H1 (cell line): ENCODE measurements around the gene RNU6-9. TPM values are rescaled to one million over a fixed set of nuclear protein-coding genes. Genes with fewer than 3 reads are reported as not detected.

ENCODE experiments used
- CTCF ChIA-PET: fragments of 300-600 bp; sonication (Branson Sonifier 250); formaldehyde crosslinking; loops from one replicate; lab custom pipeline; 2021; ENCODE audit not compliant: partially characterized antibody; lab: Charles Lee
- POLR2A ChIA-PET: fragments of 300-600 bp; sonication (Branson Sonifier 250); formaldehyde crosslinking; loops from one replicate; lab custom pipeline; 2021; ENCODE audit warnings: inconsistent platforms; ENCODE audit not compliant: partially characterized antibody; lab: Charles Lee
- DNase-seq, 2 experiments: peaks; one replicate each; pipeline versions ENCODE4 v3.0.0 to v3.0.0-alpha.2; 2010 to 2022; ENCODE audit warnings: low spot score in 2 of 2, low read depth in 1 of 2, mixed read lengths in 1 of 2
- FAIRE-seq: peaks from 2 replicates; lab custom pipeline; 2011; peaks lifted over from hg19 to GRCh38; lab: Jason Lieb, UNC
- H2AFZ ChIP-seq: 2 replicates; pipeline ENCODE4 v1.8.1; 2012; ENCODE audit warnings: low read length, inconsistent platforms
- H2AK5ac ChIP-seq: 2 replicates; pipeline ENCODE4 v1.6.1; 2013; ENCODE audit warnings: low read depth, low read length
- H2BK120ac ChIP-seq: replicated peaks from 2 replicates; pipeline ENCODE3; 2013; ENCODE audit warnings: low read depth, low read length, inconsistent platforms
- H2BK12ac ChIP-seq: 2 replicates; pipeline ENCODE4 v1.6.1; 2013; ENCODE audit warnings: low read depth, low read length
- H2BK15ac ChIP-seq: 2 replicates; pipeline ENCODE4 v1.6.1; 2013; ENCODE audit warnings: low read length
- H2BK20ac ChIP-seq: 2 replicates; pipeline ENCODE4 v1.6.1; 2013; ENCODE audit warnings: low read length
- H2BK5ac ChIP-seq: 2 replicates; pipeline ENCODE4 v1.6.1; 2013; ENCODE audit warnings: low read depth, low read length
- H3K14ac ChIP-seq: 2 replicates; pipeline ENCODE4 v1.6.1; 2013; ENCODE audit warnings: inconsistent platforms; ENCODE audit not compliant: insufficient read length
- H3K18ac ChIP-seq: 2 replicates; pipeline ENCODE4 v1.6.1; 2013; ENCODE audit warnings: low read length; ENCODE audit errors: extremely low read depth
- H3K23ac ChIP-seq: 2 replicates; pipeline ENCODE4 v1.6.1; 2013; ENCODE audit warnings: inconsistent platforms; ENCODE audit not compliant: insufficient read length
- H3K23me2 ChIP-seq: 2 replicates; pipeline ENCODE4 v1.6.1; 2013; ENCODE audit warnings: low read depth, low read length
- H3K27ac ChIP-seq: 2 replicates; pipeline ENCODE4 v1.6.1; 2011; ENCODE audit warnings: low read depth, low read length, inconsistent platforms
- H3K27me3 ChIP-seq, 4 experiments: replicated peaks in 1 of 4; 1 replicate in 1 of 4; 2 replicates in 3 of 4; pipeline versions ENCODE4 v1.6.1 to v1.8.1; 2011 to 2013; ENCODE audit warnings: low read length in 3 of 4, mild to moderate bottlenecking in 3 of 4, inconsistent platforms in 2 of 4, mixed read lengths in 2 of 4, moderate library complexity in 1 of 4; ENCODE audit not compliant: control insufficient read depth in 3 of 4, insufficient read depth in 3 of 4; ENCODE audit errors: extremely low read depth in 1 of 4
- H3K36me3 ChIP-seq, 4 experiments: 2 replicates each; pipeline versions ENCODE4 v1.6.1 to v1.8.1; 2011 to 2013; ENCODE audit warnings: mild to moderate bottlenecking in 4 of 4, low read length in 3 of 4, moderate library complexity in 2 of 4, control low read depth in 1 of 4, inconsistent platforms in 1 of 4; ENCODE audit not compliant: insufficient read depth in 4 of 4, control insufficient read depth in 2 of 4
- H3K4ac ChIP-seq: replicated peaks from 2 replicates; pipeline ENCODE3; 2013; ENCODE audit warnings: low read length, low read depth, mixed read lengths, inconsistent platforms; ENCODE audit not compliant: insufficient read length
- H3K4me1 ChIP-seq, 4 experiments: replicated peaks in 1 of 4; 1 replicate in 1 of 4; 2 replicates in 3 of 4; pipeline versions ENCODE4 v1.6.1 to v1.8.1; 2011 to 2013; ENCODE audit warnings: low read length in 3 of 4, inconsistent platforms in 2 of 4, mixed read lengths in 1 of 4; ENCODE audit not compliant: insufficient read depth in 4 of 4, control insufficient read depth in 3 of 4
- H3K4me2 ChIP-seq, 2 experiments: 2 replicates each; pipeline versions ENCODE4 v1.6.1 to v1.8.1; 2011 to 2013; ENCODE audit warnings: low read depth in 2 of 2, low read length in 2 of 2, control low read depth in 1 of 2, inconsistent platforms in 1 of 2, mild to moderate bottlenecking in 1 of 2; ENCODE audit not compliant: insufficient read depth in 1 of 2
- H3K4me3 ChIP-seq, 4 experiments: fragments of 200-600, 300-600 bp in 1 of 4; sonication (generic), shearing (Covaris generic), sonication (Bioruptor Twin) in 1 of 4; 2 replicates each; pipeline versions ENCODE4 v1.5.1 to v1.8.1; 2011 to 2016; ENCODE audit warnings: low read length in 4 of 4, low read depth in 3 of 4, control low read depth in 2 of 4, inconsistent platforms in 2 of 4, mild to moderate bottlenecking in 2 of 4, mixed read lengths in 1 of 4, moderate library complexity in 1 of 4; ENCODE audit not compliant: insufficient read depth in 2 of 4; ENCODE audit errors: extremely low read depth in 1 of 4
- H3K56ac ChIP-seq: replicated peaks from 2 replicates; pipeline ENCODE3; 2013; ENCODE audit warnings: low read depth, mild to moderate bottlenecking, mixed read lengths, low read length, inconsistent platforms; ENCODE audit not compliant: insufficient read length
- H3K79me1 ChIP-seq: 2 replicates; pipeline ENCODE4 v1.6.1; 2013; ENCODE audit warnings: low read depth, low read length, control low read depth
- H3K79me2 ChIP-seq, 2 experiments: 2 replicates each; pipeline versions ENCODE4 v1.6.1 to v1.8.1; 2012 to 2013; ENCODE audit warnings: low read length in 2 of 2, mild to moderate bottlenecking in 2 of 2, inconsistent platforms in 1 of 2; ENCODE audit not compliant: insufficient read depth in 2 of 2, control insufficient read depth in 1 of 2
- H3K9ac ChIP-seq, 4 experiments: replicated peaks in 1 of 4; 1 replicate in 1 of 4; 2 replicates in 3 of 4; pipeline versions ENCODE4 v1.6.1 to v1.8.1; 2011 to 2013; ENCODE audit warnings: low read depth in 3 of 4, low read length in 3 of 4, control low read depth in 2 of 4, mild to moderate bottlenecking in 2 of 4, moderate library complexity in 2 of 4, inconsistent platforms in 1 of 4; ENCODE audit errors: extremely low read depth in 1 of 4
- H3K9me3 ChIP-seq, 2 experiments: 2 replicates each; pipeline versions ENCODE4 v1.6.1 to v1.8.1; 2012 to 2013; ENCODE audit warnings: mild to moderate bottlenecking in 2 of 2, moderate library complexity in 2 of 2, control low read depth in 1 of 2, inconsistent platforms in 1 of 2, low read depth in 1 of 2, low read length in 1 of 2, mixed read lengths in 1 of 2; ENCODE audit not compliant: insufficient read depth in 2 of 2
- H4K20me1 ChIP-seq, 2 experiments: replicated peaks in 1 of 2; 2 replicates each; pipeline versions ENCODE3 to v1.8.1; 2011 to 2013; ENCODE audit warnings: inconsistent platforms in 2 of 2, low read length in 2 of 2, mild to moderate bottlenecking in 1 of 2; ENCODE audit not compliant: insufficient read depth in 2 of 2, control insufficient read depth in 1 of 2
- H4K5ac ChIP-seq: 2 replicates; pipeline ENCODE4 v1.6.1; 2013; ENCODE audit warnings: low read length, low read depth, mixed read lengths, inconsistent platforms; ENCODE audit not compliant: insufficient read length
- H4K8ac ChIP-seq: 2 replicates; pipeline ENCODE4 v1.8.0; 2013; ENCODE audit warnings: mild to moderate bottlenecking, moderate library complexity, low read length, inconsistent platforms; ENCODE audit not compliant: insufficient read depth; ENCODE audit errors: extremely low read depth
- H4K91ac ChIP-seq: replicated peaks from 2 replicates; pipeline ENCODE3; 2013; ENCODE audit warnings: low read length, mixed read lengths, inconsistent platforms; ENCODE audit not compliant: insufficient read length
- CHD2 ChIP-seq: IDR thresholded peaks from 2 replicates; pipeline ENCODE4 v1.6.1; 2012; ENCODE audit warnings: low read length, improper control_type of control experiment
- CREB1 ChIP-seq: IDR thresholded peaks from 2 replicates; pipeline ENCODE4 v1.6.1; 2012; ENCODE audit warnings: inconsistent platforms
- GABPA ChIP-seq: IDR thresholded peaks from 2 replicates; pipeline ENCODE4 v1.6.1; 2011; ENCODE audit warnings: mild to moderate bottlenecking, low read length, moderate library complexity, borderline replicate concordance; ENCODE audit not compliant: insufficient read depth
- GTF2F1 ChIP-seq: IDR thresholded peaks from 2 replicates; pipeline ENCODE4 v1.6.1; 2012; ENCODE audit warnings: low read depth, low read length, improper control_type of control experiment, borderline replicate concordance
- JUN ChIP-seq: IDR thresholded peaks from 2 replicates; pipeline ENCODE4 v1.6.1; 2011; ENCODE audit warnings: low read depth, mild to moderate bottlenecking, improper control_type of control experiment, low read length
- KDM4A ChIP-seq: IDR thresholded peaks from one replicate; pipeline ENCODE4 v1.7.1; 2012; ENCODE audit warnings: low read depth, mild to moderate bottlenecking, moderate library complexity, low read length, inconsistent platforms; ENCODE audit not compliant: severe bottlenecking
- MAFK ChIP-seq: IDR thresholded peaks from 2 replicates; pipeline ENCODE4 v1.6.1; 2012; ENCODE audit warnings: low read depth, mild to moderate bottlenecking, improper control_type of control experiment, low read length
- RXRA ChIP-seq: IDR thresholded peaks from 2 replicates; pipeline ENCODE4 v1.6.1; 2011; ENCODE audit warnings: low read depth, mild to moderate bottlenecking, low read length, moderate library complexity; ENCODE audit not compliant: insufficient read depth
- SP1 ChIP-seq: IDR thresholded peaks from 2 replicates; pipeline ENCODE4 v1.6.1; 2011; ENCODE audit warnings: low read depth, low read length
- SRF ChIP-seq: IDR thresholded peaks from 2 replicates; pipeline ENCODE4 v1.6.1; 2011; ENCODE audit warnings: mild to moderate bottlenecking, low read depth, low read length, moderate library complexity
- WGBS, 2 experiments: shearing (Covaris generic) in 1 of 2; methylation state at CpG; one replicate each; pipeline versions ENCODE4 v1.1.6 to v1.1.7; 2013 to 2015; ENCODE audit warnings: low lambda C conversion rate in 2 of 2, mixed read lengths in 2 of 2, inconsistent platforms in 1 of 2, low coverage in 1 of 2, missing lambda C conversion rate in 1 of 2; ENCODE audit not compliant: insufficient replicate concordance in 2 of 2, insufficient coverage in 1 of 2, insufficient read length in 1 of 2; ENCODE audit errors: extremely low coverage in 1 of 2, missing lambda C conversion rate in 1 of 2; 5-methylcytosine and 5-hydroxymethylcytosine counted together
- polyA plus RNA-seq, 7 experiments: library from polyadenylated mRNA; depleted of rRNA in 3 of 7; stranded (reverse) in 5 of 7; unstranded in 2 of 7; fragments of >200 nt in 5 of 7; fragments of 200-250 nt in 2 of 7; gene quantifications; 1 replicate in 5 of 7; 2 replicates in 1 of 7; 4 replicates in 1 of 7; pipeline versions ENCODE4 v1.2.1 to v1.2.3, GENCODE V29; 2011 to 2013; ENCODE audit warnings: missing spikeins in 2 of 7, mixed read lengths in 2 of 7
- total RNA-seq: library from RNA; stranded (reverse); fragmentation: NEBNext Ultra II Directional; extraction: Animal tissue kit (Norgen Biotek cat#: 25700); gene quantifications from 2 replicates; pipeline ENCODE4 v1.2.1, GENCODE V29; 2021

Gene RNU6-9
- total and polyA plus RNA-seq, 2 of the 8 experiments (the other 6 are each of a cell fraction or from before 2014, with no cell fraction given) = not detected

DNA sequence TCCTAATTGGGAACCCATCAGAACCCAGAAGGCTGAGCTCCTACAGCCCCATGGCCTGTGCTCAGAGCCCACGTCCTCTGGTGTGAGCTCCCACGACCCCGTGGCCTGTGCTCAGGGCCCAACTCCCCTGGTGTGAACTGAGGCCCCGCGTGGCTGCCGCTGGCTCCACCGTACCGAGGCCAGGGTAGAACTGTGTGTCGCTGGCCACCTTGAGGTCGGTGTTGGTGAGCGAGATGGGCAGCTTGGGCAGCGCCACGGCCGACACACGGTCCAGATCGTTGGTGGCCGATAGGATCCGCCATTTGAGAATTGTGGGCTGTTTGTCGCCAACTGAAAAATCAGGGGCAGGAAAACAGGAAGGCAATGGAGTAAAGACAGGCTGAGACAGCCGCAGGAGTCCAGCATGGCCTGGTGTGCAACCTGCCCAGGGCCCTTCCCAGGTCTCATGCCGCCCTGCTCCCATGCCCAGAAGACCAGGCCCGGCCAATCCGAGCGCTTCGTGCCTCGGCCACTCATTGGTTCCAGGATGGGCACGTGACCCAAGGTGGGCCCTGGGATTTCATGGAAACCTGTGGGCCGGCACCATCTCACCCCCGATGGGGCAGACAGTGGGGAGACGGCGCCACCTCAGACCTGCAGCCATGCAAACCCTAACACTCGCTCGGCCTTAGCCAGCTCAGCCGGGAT, 11.8 kb upstream of the RNU6-9 start:
- H3K4me3 ChIP-seq = no peak overlapping the region
- H2BK20ac ChIP-seq = no peak overlapping the region
- H3K14ac ChIP-seq = no peak overlapping the region
- WGBS, 2 experiments = 95% methylated on average over 34 of the region's 34 CpGs; no CpG with 5 or more reads in 1 of the 2 experiments
- H2BK12ac ChIP-seq = no peak overlapping the region
- no peak overlapping the region for H2AK5ac ChIP-seq
- no peak overlapping the region for H4K8ac ChIP-seq
- H3K36me3 ChIP-seq = peaks cover 0 to 26% (median 6%) of the 10 kb centered on the region in 4 experiments; a peak in 5 of 8 replicates
- no peaks in the 10 kb centered on the region for H3K79me1 ChIP-seq
- no peaks in the 10 kb centered on the region for H3K4me1 ChIP-seq
- H2AFZ ChIP-seq = no peak overlapping the region
- H3K9ac ChIP-seq = no peak overlapping the region
- no peaks in the 10 kb centered on the region for H3K27me3 ChIP-seq
- H4K5ac ChIP-seq = no peak overlapping the region
- no peak overlapping the region for H3K56ac ChIP-seq
- no peak overlapping the region for H3K18ac ChIP-seq
- no peak overlapping the region for H2BK15ac ChIP-seq
- no peaks in the 10 kb centered on the region for H3K9me3 ChIP-seq
- no peak overlapping the region for H3K23ac ChIP-seq
- FAIRE-seq = no peak
- no peak overlapping the region for H3K4ac ChIP-seq
- no peak overlapping the region for H3K4me2 ChIP-seq
- no peaks in the 10 kb centered on the region for H3K79me2 ChIP-seq
- H4K20me1 ChIP-seq = peaks cover 5% of the 10 kb centered on the region in 2 experiments
- ChIA-PET CTCF (interaction anchor here (0.6 to 2.1 kb wide), 8 partner anchors 14 to 386 kb away, joined by 3 to 11 read pairs (median 3); no protein-coding TSS in a partner anchor), POLR2A (interaction anchor here (11.5 kb wide), 1 partner anchor 8 kb away, joined by 82 read pairs; the partner anchor contains the start of genes MED16 and RNU6-9)
- H4K91ac ChIP-seq = no peak overlapping the region
- H2BK5ac ChIP-seq = no peak overlapping the region
- DNase-seq = no peak
- H2BK120ac ChIP-seq = no peak overlapping the region
- no peak overlapping the region; the same call in 1 of the 2 replicates for H3K27ac ChIP-seq
- no peaks in the 10 kb centered on the region for H3K23me2 ChIP-seq
- TF ChIP-seq GTF2F1 = no peak
- TF ChIP-seq CREB1 = no peak
- no peak for TF ChIP-seq JUN
- TF ChIP-seq SP1 = no peak
- TF ChIP-seq KDM4A = no peak
- no peak for TF ChIP-seq MAFK
- no peak for TF ChIP-seq SRF
- TF ChIP-seq CHD2 = no peak
- no peak for TF ChIP-seq GABPA
- no peak for TF ChIP-seq RXRA
